LNCaP clone FGC (cell line): ENCODE data around the gene SIX5.

Experiments used
- DNase-seq: peaks from one replicate; pipeline ENCODE4 v3.0.0-alpha.2; 2011; ENCODE audit warnings: low read depth
- H3K4me3 ChIP-seq: 2 replicates; pipeline ENCODE4 v1.5.1; 2011; ENCODE audit warnings: mild to moderate bottlenecking, low read depth, low read length, control low read depth
- CTCF ChIP-seq: IDR thresholded peaks from 2 replicates; pipeline ENCODE4 v1.5.1; 2012; ENCODE audit warnings: mild to moderate bottlenecking; ENCODE audit not compliant: control insufficient read depth, insufficient read depth; ENCODE audit errors: extremely low read depth

Gene SIX5

GRCh38 chr19:45785781-45786532 is 16.9 kb upstream of the SIX5 start:
- TF ChIP-seq CTCF = no peak

GRCh38 chr19:45785097-45785496 is 16.0 kb upstream of the SIX5 start:
- no peak for DNase-seq
- no peak overlapping the region for H3K4me3 ChIP-seq
- no peak for TF ChIP-seq CTCF

More at GRCh38 chr19:45785781-45786532, 16.9 kb upstream of the SIX5 start:
- no peak for DNase-seq
- H3K4me3 ChIP-seq = no peak overlapping the region

GRCh38 chr19:45784096-45784495 is 15.0 kb upstream of the SIX5 start:
- TF ChIP-seq CTCF = no peak

DNA sequence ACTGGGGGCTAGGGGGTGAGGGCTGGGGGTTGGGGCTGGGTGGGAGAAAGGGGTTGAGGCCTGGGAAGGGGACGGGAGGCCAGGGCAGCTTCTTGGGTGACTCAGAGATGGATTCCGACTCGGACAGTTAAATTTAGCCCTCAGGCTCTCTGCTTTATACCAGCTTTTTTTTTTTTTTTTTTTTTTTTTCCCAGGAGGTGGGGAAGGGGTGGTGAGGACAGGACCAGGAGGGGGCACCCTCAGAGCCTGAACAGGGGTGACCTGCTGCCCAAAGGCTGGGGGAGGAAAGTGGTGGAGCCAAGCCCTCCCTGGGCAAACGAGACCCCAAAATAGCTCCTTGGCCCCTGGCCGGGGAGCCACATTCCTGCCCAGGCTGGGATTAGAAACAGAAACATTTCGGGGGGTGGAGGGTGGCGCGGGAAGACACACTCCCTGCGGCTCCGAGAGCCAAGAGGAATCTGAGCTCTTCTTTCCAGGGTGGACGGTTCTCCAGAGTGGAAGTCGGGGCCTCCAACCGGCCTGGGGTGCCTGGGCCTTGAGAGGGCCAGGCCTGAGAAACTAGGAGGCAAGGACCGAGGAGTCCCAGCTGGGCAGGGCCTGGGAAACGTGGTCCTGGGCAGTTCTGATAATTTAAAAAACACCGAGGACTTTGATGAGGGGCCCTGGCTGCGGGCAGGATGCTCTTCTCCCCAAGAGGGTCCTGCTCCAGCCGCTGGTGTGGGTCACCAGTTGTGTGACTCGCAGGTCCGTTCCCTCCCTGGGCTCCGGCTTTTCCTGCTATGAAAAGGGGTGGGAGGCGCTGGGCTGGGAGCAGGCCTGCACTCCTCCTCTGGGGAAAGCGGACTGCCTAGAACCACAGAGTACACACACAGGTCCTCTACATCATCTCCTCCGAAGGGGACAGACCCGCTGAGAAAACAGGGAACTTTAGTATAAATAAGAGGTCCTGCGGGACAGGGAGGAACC is 14.1 kb upstream of the SIX5 start:
- H3K4me3 ChIP-seq = no peak overlapping the region
- TF ChIP-seq CTCF = no peak
- DNase-seq = no peak

More at GRCh38 chr19:45784096-45784495, 15.0 kb upstream of the SIX5 start:
- no peak overlapping the region for H3K4me3 ChIP-seq
- DNase-seq = no peak

DNA sequence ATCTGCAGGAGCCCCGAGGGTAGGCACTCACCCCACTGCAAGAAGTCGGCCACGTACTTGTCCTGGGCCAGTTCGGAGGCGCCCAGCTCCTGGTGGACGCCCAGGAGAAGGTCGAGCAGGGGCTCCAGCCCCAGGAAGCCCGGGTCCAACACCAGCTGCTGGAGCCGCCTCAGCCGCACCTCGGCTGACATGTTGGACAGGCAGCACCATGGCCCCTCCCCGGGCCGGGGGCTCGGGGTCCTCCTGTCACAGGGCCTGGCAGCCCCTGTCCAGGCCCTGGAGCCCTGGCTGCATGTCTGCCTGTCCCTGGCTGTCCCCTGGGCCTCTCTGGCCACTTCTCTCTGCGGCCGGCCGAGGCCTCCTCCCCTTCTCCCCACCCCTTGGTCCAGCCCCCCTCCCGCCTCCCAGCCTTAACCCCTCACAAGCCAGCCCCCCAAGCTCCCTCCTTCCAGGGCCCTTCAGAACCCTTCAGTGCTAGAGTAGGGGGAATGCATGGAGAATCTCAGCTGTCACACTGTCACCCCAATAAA is 13.2 kb upstream of the SIX5 start, which contains the start of gene DMPK:
Gene DMPK, minus strand, starts transcription at position 329 of the 530 bp plus-strand sequence. Its CDS starts 138 bp downstream, at position 191.
- no peak within 1 kb of the TSS for H3K4me3 ChIP-seq
- no peak for TF ChIP-seq CTCF
- no peak for DNase-seq

DNA sequence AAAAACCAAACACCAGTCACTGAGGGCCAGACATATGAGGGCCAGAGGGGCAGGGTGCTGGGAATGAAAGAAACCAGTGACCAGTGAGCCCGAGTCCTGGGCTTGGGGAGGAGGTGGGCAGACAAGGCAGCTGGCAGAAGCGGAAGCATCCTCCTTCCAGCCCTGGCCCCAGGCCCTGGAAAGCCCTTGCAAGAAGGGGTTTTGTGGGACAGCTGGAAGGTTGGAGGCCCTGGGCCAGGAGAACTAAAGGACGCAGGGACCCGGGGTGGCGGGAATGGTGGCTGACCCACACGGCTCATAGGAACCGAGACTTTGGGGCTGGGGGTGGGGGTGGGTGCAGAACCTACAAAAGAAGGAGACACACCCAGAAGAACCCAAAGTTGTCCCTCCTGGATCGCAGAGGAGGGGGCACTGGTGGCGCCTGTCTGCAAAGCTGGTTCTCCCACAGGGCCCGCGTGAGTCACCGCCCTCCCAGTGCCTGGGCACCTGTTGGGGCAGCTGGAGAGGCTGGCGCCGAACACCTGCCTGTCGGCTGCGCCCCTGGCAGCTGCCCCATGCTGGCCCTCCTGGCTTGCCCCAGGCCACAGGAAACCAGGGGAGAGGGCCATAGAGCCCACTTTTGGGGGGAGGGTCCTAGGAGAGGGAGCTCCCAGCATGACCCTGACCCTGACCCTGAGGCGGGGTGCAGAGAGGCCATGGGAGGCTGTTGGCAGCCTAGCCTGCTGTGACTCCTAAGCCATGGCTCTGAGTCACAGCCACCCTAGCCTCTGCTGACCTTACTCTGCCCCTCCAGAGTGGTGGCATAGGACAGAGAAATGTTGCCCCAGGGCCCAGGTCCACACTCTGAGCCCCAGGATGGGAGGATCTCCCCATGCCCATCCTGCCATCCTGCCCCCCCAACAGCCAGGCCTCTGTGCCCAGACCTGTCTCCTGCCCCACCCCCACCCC is 12.4 kb upstream of the SIX5 start:
- TF ChIP-seq CTCF = no peak
- no peak for DNase-seq
- no peak overlapping the region for H3K4me3 ChIP-seq
